ENCODE measurements around the gene UBE2B.

UBE2B gene

DNA sequence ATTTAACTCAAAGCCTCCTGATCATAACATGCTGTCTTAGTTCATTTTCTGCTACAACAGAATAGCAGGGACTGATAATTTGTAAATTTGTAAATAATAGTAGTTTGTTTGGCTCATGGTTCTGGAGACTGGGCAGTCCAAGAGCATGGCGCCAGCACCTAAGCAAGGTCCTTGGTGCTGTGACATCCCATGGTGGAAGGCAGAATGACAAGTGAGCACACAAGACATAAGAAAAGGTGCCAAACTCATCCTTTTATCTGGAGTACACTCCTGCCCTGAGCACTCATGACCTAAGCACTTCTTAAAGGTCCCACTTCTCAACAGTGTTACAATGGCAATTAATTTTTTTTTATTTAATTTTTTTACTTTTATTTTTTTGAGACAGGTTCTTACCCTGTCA, 16.1 kb downstream of the UBE2B start:
- no peak overlapping the region for H3K27ac ChIP-seq
- no peak for TF ChIP-seq CTCF (conservative IDR thresholded peaks at IDR 0.05)

DNA sequence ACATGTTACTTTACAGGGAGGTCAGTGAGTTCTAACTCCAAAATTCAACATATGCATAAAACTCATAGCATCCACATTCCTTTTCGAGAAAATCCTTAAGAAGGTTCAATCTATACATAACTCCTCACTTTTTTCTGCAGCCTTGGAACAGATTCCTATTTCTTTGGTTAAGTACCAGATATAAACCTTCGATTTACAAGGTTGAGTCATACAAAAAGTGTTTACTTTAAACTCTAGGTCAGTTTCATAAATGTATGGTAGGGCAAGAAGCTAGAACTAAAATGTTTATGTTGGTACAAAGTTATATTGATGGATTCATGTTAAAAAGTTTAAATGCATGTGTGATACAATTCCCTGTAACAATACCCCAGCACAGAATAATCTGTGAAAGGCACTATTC, 20.9 kb downstream of the UBE2B start:
- no peak for TF ChIP-seq CTCF (conservative IDR thresholded peaks at IDR 0.05)
- no peak overlapping the region for H3K27ac ChIP-seq

GRCh38 chr5:134394932-134395331, 23.6 kb downstream of the UBE2B start:
- no peak overlapping the region for H3K27ac ChIP-seq
- TF ChIP-seq CTCF (conservative IDR thresholded peaks at IDR 0.05) = no peak

GRCh38 chr5:134396274-134396673, 24.9 kb downstream of the UBE2B start:
- TF ChIP-seq CTCF (conservative IDR thresholded peaks at IDR 0.05) = no peak

DNA sequence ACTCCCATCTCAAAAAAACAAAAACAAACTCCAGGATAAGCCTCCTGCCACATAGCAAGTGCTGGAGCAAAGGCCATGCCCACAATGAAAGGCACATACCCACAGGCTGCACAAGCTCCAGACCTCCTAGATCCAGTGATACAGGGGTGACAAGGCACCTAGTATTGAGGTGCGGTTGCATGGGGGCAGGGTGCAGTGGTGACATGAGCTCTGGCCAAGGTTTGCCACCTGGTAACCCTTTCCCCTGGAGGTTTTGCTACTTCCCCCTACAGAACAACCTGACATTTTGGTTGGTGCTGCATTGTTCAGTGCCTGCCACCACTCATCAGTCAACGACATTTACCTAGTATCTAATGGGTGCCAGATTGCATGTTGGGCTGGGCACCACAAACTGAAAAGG, 25.8 kb downstream of the UBE2B start:
- no peak for TF ChIP-seq CTCF (conservative IDR thresholded peaks at IDR 0.05)
- no peak overlapping the region for H3K27ac ChIP-seq

More at GRCh38 chr5:134396274-134396673, 24.9 kb downstream of the UBE2B start:
- no peak overlapping the region for H3K27ac ChIP-seq

DNA sequence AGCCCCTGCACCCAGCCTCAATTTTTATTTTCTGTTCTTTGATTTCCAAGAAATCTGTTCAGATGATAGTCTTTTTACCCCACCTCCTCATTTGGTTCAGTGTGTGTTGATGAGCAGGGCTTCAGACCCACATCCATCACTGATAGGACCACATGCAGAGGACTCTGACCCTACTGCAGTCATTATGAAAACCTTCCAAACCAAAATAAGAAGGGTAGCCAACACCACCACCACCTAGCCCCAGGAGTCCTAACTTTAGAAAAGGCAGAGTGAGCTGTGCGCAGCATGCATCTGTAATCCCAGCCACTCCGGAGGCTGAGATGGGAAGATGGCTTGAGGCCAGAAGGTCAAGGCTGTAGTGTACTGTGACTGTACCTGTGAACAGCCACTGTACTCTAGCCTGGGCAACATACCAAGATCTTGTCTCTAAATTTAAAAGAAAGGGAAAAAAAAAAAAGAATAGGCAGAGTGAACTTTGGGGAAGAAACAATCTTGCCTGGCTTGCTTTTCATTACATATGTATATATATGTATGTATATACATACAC, 27.3 kb downstream of the UBE2B start:
- no peak for TF ChIP-seq CTCF (conservative IDR thresholded peaks at IDR 0.05)
- H3K27ac ChIP-seq = no peak overlapping the region

- H3K27ac ChIP-seq = no peak overlapping the region
- no peak for TF ChIP-seq CTCF (conservative IDR thresholded peaks at IDR 0.05)
Measured at GRCh38 chr5:134403951-134404350, 32.6 kb downstream of the UBE2B start.
